BLaER1 (cell line): ENCODE data around the gene JAG1.

Experiments
- H3K27ac ChIP-seq: shearing (Covaris generic); formaldehyde crosslinking; 2 replicates; pipeline ENCODE4 v1.8.1; 2022
- H3K27me3 ChIP-seq: shearing (Covaris generic); formaldehyde crosslinking; 2 replicates; pipeline ENCODE4 v1.8.1; 2022
- H3K36me3 ChIP-seq: shearing (Covaris generic); formaldehyde crosslinking; 2 replicates; pipeline ENCODE4 v1.8.1; 2022
- H3K4me1 ChIP-seq: shearing (Covaris generic); formaldehyde crosslinking; 2 replicates; pipeline ENCODE4 v1.8.1; 2022
- H3K4me2 ChIP-seq: shearing (Covaris generic); formaldehyde crosslinking; 2 replicates; pipeline ENCODE4 v1.8.1; 2022
- H3K4me3 ChIP-seq: shearing (Covaris generic); formaldehyde crosslinking; 2 replicates; pipeline ENCODE4 v1.8.1; 2022
- H3K9ac ChIP-seq: shearing (Covaris generic); formaldehyde crosslinking; 2 replicates; pipeline ENCODE4 v1.8.1; 2022
- H3K9me3 ChIP-seq: shearing (Covaris generic); formaldehyde crosslinking; 2 replicates; pipeline ENCODE4 v1.8.1; 2022
- H4K20me1 ChIP-seq: shearing (Covaris generic); formaldehyde crosslinking; 2 replicates; pipeline ENCODE4 v1.8.1; 2022
- Cebpa-rat ChIP-seq: shearing (Covaris generic); IDR thresholded peaks from 2 replicates; pipeline ENCODE4 v1.8.1; 2022

JAG1 gene

DNA sequence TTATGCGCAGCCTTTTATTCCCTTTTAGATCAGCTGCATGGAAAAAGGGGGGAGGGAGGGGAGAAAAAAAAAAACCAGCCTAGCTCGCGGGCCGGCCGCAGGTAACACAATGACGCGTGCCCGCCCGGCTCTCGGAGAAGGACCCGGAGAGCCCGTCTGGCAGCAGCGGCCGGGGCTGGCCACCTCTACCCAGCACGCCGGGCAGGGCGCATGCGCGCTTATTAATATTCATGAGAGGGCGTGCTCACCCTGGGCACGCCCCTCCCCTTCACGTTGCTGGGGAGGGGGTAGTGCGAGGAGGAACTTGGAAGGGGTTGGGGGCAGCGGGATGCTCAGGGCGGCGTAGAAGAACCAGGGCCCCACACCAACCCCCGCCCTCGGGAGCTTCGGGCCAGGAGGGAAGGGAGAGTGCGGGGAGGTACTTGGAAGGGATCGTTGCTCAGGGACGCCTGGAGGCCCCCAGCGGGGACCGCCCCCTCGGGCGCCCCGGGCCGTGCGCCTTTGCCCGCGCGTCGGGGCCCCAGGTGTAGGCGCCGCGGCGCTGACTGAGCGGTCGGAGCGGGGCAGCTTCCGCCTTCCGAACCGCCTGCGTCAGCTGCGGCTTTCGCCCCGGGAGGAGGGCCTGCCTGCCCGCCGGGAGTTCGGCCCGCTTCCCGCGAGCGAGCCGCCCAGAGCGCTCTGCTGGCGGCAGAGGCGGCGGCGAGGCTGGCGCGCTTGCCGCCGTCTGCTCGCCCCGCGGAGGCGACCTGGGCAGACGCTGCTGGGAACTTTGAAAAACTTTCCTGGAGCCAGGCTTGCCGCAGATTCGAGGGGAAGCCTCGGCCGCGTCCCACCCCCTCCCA, at the start of gene JAG1:
JAG1 (minus strand) TSS at position 158 of the 842 bp plus-strand sequence. CDS start 469 bp downstream, outside the sequence.
- peak within 1 kb of the TSS; percentile 82 for H3K27ac ChIP-seq

DNA sequence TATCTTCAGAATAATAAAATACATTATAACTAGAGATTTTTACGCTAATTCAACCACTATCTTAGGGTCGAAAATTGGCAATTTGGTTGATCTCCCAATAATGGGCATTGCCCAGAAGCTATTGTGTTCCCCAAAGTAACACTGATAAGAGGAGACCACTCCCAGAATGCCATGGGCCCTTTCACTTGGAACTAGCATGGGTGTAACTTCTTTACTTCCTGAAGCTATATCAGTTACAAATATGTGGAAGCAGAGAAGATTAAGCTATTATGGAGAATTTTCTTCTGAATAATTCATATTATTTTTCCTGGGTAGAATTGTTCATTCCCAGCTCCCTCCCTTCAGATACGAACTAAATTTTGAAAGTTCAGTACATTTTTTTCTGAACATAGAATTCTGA, 48.2 kb upstream of the JAG1 start:
- no peaks in the 10 kb centered on the region for H4K20me1 ChIP-seq
- no peak overlapping the region for H3K27ac ChIP-seq
- H3K9ac ChIP-seq, result no peak overlapping the region
- no peaks in the 10 kb centered on the region for H3K36me3 ChIP-seq
- H3K4me2 ChIP-seq, result no peak overlapping the region
- no peak for TF ChIP-seq Cebpa-rat
- no peaks in the 10 kb centered on the region for H3K27me3 ChIP-seq
- no peaks in the 10 kb centered on the region for H3K9me3 ChIP-seq
- H3K4me1 ChIP-seq, result peaks cover 6% of the 10 kb centered on the region; the same call in 1 of the 2 replicates
- no peak overlapping the region for H3K4me3 ChIP-seq

More for the DNA sequence above, at the start of gene JAG1:
- Histone ChIP-seq H3K4me3 (peak within 1 kb of the TSS; percentile 79), H3K9ac (peak within 1 kb of the TSS; percentile 80), H3K4me2 (peak within 1 kb of the TSS; percentile 100), H3K9me3 (no peaks in the 10 kb centered on the region), H3K4me1 (peaks cover 52% of the 10 kb centered on the region), H3K27me3 (peaks cover 44% of the 10 kb centered on the region), H4K20me1 (peaks cover 36% of the 10 kb centered on the region), H3K36me3 (no peaks in the 10 kb centered on the region)
- TF ChIP-seq Cebpa-rat, result no peak

DNA sequence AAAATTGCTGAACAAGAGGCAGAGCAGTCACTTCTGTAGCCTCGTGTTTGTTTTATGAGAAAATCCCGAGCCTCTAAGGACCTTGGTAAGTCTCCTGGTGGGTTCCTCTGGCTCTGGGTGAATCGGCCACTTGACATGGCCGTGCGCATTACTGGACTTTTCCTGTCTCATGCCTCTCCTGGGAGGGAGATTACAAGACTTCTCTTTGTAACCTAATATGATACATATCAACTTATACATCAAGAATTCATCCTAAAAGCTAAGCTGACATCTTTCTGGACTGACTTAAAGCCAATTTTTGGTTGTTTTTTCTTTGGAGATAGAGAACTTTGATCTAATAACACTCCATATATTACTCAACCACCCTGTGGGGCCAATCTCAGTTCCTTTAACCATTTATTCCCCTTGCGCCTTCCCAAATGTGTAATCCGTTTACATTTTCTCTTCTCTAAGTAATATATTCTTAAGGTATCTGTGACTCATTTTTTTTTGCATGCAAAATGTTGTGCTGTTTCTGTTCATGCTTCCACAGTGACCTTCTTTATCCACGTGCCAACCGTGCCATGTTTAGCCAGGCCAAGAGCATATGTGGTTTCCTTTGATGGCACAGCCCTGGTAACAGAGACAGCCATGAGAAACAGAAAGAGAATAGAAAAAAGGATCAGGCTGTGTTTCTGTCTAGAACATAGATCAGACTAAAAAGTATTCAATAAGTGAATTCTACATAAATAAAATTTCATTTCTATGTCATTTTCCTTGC, 47.5 kb upstream of the JAG1 start:
- no peaks in the 10 kb centered on the region for H3K27me3 ChIP-seq
- TF ChIP-seq Cebpa-rat, result no peak
- no peak overlapping the region for H3K4me2 ChIP-seq
- no peaks in the 10 kb centered on the region for H3K9me3 ChIP-seq
- no peaks in the 10 kb centered on the region for H4K20me1 ChIP-seq
- H3K36me3 ChIP-seq, result no peaks in the 10 kb centered on the region
- peaks cover 13% of the 10 kb centered on the region for H3K4me1 ChIP-seq
- H3K9ac ChIP-seq, result no peak overlapping the region
- no peak overlapping the region for H3K27ac ChIP-seq
- H3K4me3 ChIP-seq, result no peak overlapping the region

DNA sequence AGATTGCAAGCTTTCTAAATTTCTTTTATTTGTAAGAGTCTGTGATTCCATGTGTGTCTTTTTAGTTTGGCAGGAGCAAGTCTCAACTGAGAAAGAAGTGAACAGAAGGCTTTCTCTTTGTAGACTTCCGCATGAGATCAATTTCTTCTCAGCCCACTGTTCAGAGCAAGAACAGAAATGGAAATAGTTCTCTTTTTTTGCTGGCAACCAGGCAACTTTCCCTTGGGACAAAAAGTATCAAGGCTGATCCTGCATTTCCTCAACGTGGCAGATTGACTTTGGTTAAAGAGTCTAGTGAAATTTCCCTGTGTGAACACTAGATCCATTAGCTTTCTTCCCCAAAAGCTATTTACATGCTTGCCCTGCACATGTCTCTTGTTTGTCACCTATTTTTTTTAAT, 46.8 kb upstream of the JAG1 start:
- no peak for TF ChIP-seq Cebpa-rat
- Histone ChIP-seq H4K20me1 (no peaks in the 10 kb centered on the region), H3K36me3 (no peaks in the 10 kb centered on the region), H3K4me2 (no peak overlapping the region), H3K9me3 (no peaks in the 10 kb centered on the region), H3K9ac (no peak overlapping the region), H3K4me1 (peaks cover 14% of the 10 kb centered on the region), H3K27ac (no peak overlapping the region), H3K27me3 (no peaks in the 10 kb centered on the region), H3K4me3 (no peak overlapping the region)

DNA sequence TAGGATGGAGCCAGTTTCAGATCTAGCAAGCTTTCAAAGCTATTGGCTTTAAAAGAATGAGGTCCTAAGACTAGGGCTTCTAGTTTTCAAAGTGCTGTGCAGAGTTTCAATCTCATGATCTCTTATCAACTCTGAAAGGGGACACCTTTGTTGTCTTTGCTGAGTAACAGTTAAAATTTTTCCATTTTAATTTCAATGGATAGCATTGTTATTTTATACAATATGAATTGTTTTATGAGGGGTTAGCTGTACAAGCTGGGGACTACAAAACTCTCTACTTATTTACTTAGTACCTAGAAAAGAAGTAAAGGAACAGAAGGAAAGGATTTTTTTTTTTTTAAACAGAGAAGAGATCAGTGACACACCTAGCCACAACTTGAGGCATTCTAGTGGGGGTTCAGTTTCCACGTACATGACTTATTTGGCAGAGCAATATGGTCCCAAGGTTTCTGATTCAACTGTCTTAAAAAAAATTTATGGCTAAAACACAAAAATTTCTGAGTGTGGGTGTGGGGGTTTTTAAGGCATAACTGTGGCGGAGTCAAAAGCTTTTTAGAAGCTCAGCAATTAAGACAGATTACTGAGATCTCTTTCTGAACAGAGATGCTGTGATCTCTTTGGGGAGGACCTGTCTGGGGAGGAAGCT, 46.1 kb upstream of the JAG1 start:
- H3K9me3 ChIP-seq, result no peaks in the 10 kb centered on the region

DNA sequence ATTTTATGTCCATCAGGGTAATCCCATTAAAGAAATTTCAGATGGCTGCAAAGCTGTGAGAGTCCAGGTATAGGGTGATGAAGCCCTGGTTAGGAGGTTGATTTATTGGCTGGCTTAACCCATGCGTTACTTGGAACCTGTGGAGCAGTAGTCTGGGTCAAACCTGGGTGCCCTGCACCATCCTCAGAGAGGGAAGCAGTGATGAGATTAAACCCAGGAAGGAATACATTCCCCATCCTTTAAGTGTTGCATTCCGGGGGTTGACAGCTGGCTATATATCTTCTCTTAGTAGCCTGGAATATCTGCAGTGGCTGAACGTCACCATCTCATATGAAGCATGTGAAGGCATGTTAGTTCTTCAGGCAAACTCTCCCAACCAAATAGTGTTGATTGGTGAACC, 44.9 kb upstream of the JAG1 start:
- Histone ChIP-seq H3K9me3 (no peaks in the 10 kb centered on the region), H3K4me2 (no peak overlapping the region), H4K20me1 (no peaks in the 10 kb centered on the region), H3K4me1 (peaks cover 14% of the 10 kb centered on the region), H3K4me3 (no peak overlapping the region), H3K36me3 (no peaks in the 10 kb centered on the region), H3K27me3 (no peaks in the 10 kb centered on the region), H3K9ac (no peak overlapping the region), H3K27ac (no peak overlapping the region)
- TF ChIP-seq Cebpa-rat, result no peak

More for the DNA sequence above, 46.1 kb upstream of the JAG1 start:
- H3K27ac ChIP-seq, result no peak overlapping the region
- no peak for TF ChIP-seq Cebpa-rat
- no peak overlapping the region for H3K4me2 ChIP-seq
- no peak overlapping the region for H3K4me3 ChIP-seq
- H3K27me3 ChIP-seq, result no peaks in the 10 kb centered on the region
- no peaks in the 10 kb centered on the region for H4K20me1 ChIP-seq
- peaks cover 14% of the 10 kb centered on the region for H3K4me1 ChIP-seq
- H3K9ac ChIP-seq, result no peak overlapping the region
- no peaks in the 10 kb centered on the region for H3K36me3 ChIP-seq

DNA sequence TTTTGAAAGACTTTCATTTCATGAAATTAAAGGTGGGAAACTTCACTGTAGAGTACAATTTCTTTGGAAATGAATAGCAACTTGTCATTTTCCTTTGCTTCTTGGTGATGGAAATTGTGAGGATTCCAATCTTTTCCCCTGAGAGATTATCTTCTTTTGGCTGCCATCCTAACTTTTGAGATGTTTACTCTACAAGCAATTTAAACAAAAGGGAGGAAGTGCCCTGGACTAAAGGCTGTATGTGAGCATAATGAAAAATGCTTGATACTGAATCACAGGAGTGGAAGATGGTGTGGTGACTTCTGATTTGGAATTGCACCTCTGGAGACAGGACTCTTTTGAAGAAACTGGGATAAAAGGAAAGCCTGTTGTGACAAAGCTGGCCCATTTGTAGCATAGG, 43.1 kb upstream of the JAG1 start:
- no peak overlapping the region for H3K27ac ChIP-seq
- H3K36me3 ChIP-seq, result no peaks in the 10 kb centered on the region
- no peaks in the 10 kb centered on the region for H3K27me3 ChIP-seq
- no peak for TF ChIP-seq Cebpa-rat
- H3K4me2 ChIP-seq, result 0 out of 2 replicates have a peak overlapping the region, but pooled peaks have one; percentile 26
- no peaks in the 10 kb centered on the region for H4K20me1 ChIP-seq
- peaks cover 14% of the 10 kb centered on the region for H3K4me1 ChIP-seq
- H3K4me3 ChIP-seq, result no peak overlapping the region
- no peak overlapping the region for H3K9ac ChIP-seq
- no peaks in the 10 kb centered on the region for H3K9me3 ChIP-seq

DNA sequence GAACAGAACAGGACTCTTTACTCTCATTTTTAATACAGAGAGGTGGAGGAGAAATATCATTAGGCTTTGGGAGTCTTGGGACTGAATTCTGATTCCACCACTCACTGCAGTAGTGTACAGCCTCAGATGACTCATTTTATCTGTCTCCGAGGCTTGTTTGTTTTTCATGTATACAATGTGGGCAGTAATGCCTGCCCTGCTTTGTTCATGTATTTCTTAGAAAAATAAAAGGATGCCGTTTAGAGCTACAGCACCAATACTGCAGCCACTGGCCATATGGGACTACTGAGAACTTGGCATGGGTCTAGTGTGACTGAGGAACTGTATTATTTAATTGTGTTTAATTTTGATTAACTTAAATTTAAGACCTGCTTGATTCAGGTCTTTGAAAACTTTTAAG, 41.2 kb upstream of the JAG1 start:
- no peaks in the 10 kb centered on the region for H3K27me3 ChIP-seq
- no peak overlapping the region for H3K4me2 ChIP-seq
- no peak overlapping the region for H3K4me3 ChIP-seq
- no peaks in the 10 kb centered on the region for H3K36me3 ChIP-seq
- no peaks in the 10 kb centered on the region for H3K9me3 ChIP-seq
- H4K20me1 ChIP-seq, result no peaks in the 10 kb centered on the region
- H3K27ac ChIP-seq, result no peak overlapping the region
- peaks cover 9% of the 10 kb centered on the region for H3K4me1 ChIP-seq
- TF ChIP-seq Cebpa-rat, result no peak
- no peak overlapping the region for H3K9ac ChIP-seq

DNA sequence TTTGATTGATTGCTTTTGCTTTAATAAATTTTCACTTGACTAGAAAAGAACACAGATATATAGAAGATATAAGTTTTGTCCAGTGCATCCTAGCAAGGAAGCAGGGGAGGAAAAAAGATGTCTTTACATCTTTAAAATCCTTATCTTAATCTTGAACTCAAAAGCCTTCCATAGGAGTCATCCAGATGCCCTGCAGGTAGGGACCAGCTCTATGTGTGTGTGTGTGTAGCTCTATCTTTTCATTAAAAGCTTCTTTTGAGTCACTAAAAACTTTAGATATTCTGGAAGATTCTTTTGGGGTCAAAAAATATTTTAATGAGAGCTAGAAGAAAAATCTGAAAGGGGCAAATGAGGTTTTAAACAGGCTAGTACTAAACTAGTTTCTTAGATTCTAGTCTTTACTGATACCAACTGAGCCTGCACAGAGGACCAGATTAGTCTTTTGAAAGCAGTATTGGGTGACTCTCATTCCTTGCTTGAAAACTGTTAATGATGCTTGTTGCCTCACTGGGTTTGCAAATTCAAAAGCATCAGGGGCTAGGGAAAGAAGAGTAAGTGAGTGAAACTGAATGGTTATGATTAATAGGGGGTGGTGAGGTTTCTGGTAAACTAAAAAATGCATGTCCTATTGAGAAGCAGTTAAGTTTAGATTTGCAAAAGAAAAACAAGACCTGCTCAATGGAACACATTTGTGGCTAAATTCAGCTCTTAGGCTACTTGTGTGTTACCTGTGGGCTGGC, 40.6 kb upstream of the JAG1 start:
- H3K4me1 ChIP-seq, result peaks cover 9% of the 10 kb centered on the region
- H3K4me3 ChIP-seq, result no peak overlapping the region
- no peaks in the 10 kb centered on the region for H3K27me3 ChIP-seq

More for the DNA sequence above, 40.6 kb upstream of the JAG1 start:
- Histone ChIP-seq H3K4me2 (no peak overlapping the region), H3K36me3 (no peaks in the 10 kb centered on the region), H3K27ac (no peak overlapping the region), H3K9ac (no peak overlapping the region), H3K9me3 (no peaks in the 10 kb centered on the region), H4K20me1 (no peaks in the 10 kb centered on the region)
- no peak for TF ChIP-seq Cebpa-rat
